ENCODE data around the gene PERP.

- TF ChIP-seq CTCF (IDR thresholded peaks at IDR 0.05; ENCODE audit: insufficient read depth, low read depth, low read length) (no peak), EZH2 (IDR thresholded peaks at IDR 0.05; ENCODE audit: insufficient read depth, low read length) (no peak)
These were observed 3.3 kb downstream of the PERP start for GRCh38 chr6:138103871-138104270.
